Naive thymus-derived CD4-positive, alpha-beta T cell (primary cell): ENCODE data around the gene CDKAL1. TPM values are rescaled to one million over a fixed set of nuclear protein-coding genes. Genes with fewer than 3 reads are reported as not detected.
"Not testable (repeated sequence)": the region's sequence is repeated elsewhere in the genome, so short reads cannot be mapped to it uniquely, and the experiment has no call there.

ENCODE experiments used
- ATAC-seq: fragments of 150-1000 bp; cut with Tn5 transposase; 2 replicates; pipeline ENCODE4 v1.10.0; 2021; ENCODE audit warnings: mild to moderate bottlenecking, moderate library complexity
- CTCF ChIA-PET: fragments of 350-600 bp; sonication (Branson Sonifier 250); formaldehyde crosslinking; loops from one replicate; lab custom pipeline; 2021; ENCODE audit warnings: antibody characterized with exemption; lab: Charles Lee
- POLR2A ChIA-PET: fragments of 350-600 bp; sonication (Branson Sonifier 250); formaldehyde crosslinking; loops from one replicate; lab custom pipeline; 2021; ENCODE audit warnings: antibody characterized with exemption, inconsistent platforms; lab: Charles Lee
- DNase-seq, 9 donors: peaks; one replicate each; pipeline versions ENCODE4 v3.0.0 to v3.0.0-alpha.2; 2020 to 2022; ENCODE audit warnings: mixed read lengths in 1 of 9
- H3K27ac ChIP-seq: one replicate; pipeline ENCODE4 v1.7.0; 2013; ENCODE audit warnings: mild to moderate bottlenecking, low read depth, low read length, moderate library complexity
- H3K27me3 ChIP-seq, 2 donors: one replicate each; pipeline ENCODE4 v1.7.0; 2013; ENCODE audit warnings: low read length in 2 of 2, mild to moderate bottlenecking in 2 of 2, moderate library complexity in 2 of 2; ENCODE audit not compliant: control insufficient read depth in 2 of 2, insufficient read depth in 2 of 2
- H3K36me3 ChIP-seq, 3 experiments: 1 replicate in 2 of 3; 2 replicates in 1 of 3; pipeline ENCODE4 v1.7.0; 2013; ENCODE audit warnings: low read length in 3 of 3, mild to moderate bottlenecking in 3 of 3, moderate library complexity in 1 of 3; ENCODE audit not compliant: insufficient read depth in 3 of 3, control insufficient read depth in 2 of 3
- H3K4me1 ChIP-seq, 2 donors: one replicate each; pipeline ENCODE4 v1.7.0; 2013; ENCODE audit warnings: low read length in 2 of 2, mild to moderate bottlenecking in 2 of 2, moderate library complexity in 1 of 2; ENCODE audit not compliant: control insufficient read depth in 2 of 2, insufficient read depth in 2 of 2
- H3K4me3 ChIP-seq: 2 replicates; pipeline ENCODE4 v1.7.0; 2013; ENCODE audit warnings: mild to moderate bottlenecking, low read length
- H3K9me3 ChIP-seq, 3 experiments: 1 replicate in 2 of 3; 2 replicates in 1 of 3; pipeline ENCODE4 v1.7.0; 2013; ENCODE audit warnings: low read length in 3 of 3; ENCODE audit not compliant: control insufficient read depth in 2 of 3
- H3K27ac Mint-ChIP-seq, 9 donors: one replicate each; pipeline ENCODE4 v1.8.0; 2020 to 2022; ENCODE audit warnings: mixed read lengths in 9 of 9, mild to moderate bottlenecking in 8 of 9, moderate library complexity in 5 of 9, inconsistent platforms in 2 of 9
- H3K27me3 Mint-ChIP-seq, 5 donors: one replicate each; pipeline ENCODE4 v1.8.0; 2021 to 2022; ENCODE audit warnings: mixed read lengths in 5 of 5, mild to moderate bottlenecking in 1 of 5
- H3K36me3 Mint-ChIP-seq, 5 donors: one replicate each; pipeline ENCODE4 v1.8.0; 2020 to 2022; ENCODE audit warnings: mixed read lengths in 5 of 5, mild to moderate bottlenecking in 3 of 5, inconsistent platforms in 1 of 5
- H3K4me1 Mint-ChIP-seq, 7 donors: one replicate each; pipeline ENCODE4 v1.8.0; 2020 to 2022; ENCODE audit warnings: mixed read lengths in 7 of 7, mild to moderate bottlenecking in 3 of 7, inconsistent platforms in 1 of 7
- H3K4me3 Mint-ChIP-seq, 10 donors: one replicate each; pipeline ENCODE4 v1.8.0; 2020 to 2022; ENCODE audit warnings: mild to moderate bottlenecking in 10 of 10, mixed read lengths in 10 of 10, moderate library complexity in 6 of 10, inconsistent platforms in 2 of 10
- H3K9me3 Mint-ChIP-seq, 11 donors: one replicate each; pipeline ENCODE4 v1.8.0; 2020 to 2022; ENCODE audit warnings: mixed read lengths in 11 of 11, mild to moderate bottlenecking in 4 of 11, inconsistent platforms in 1 of 11, moderate library complexity in 1 of 11
- intact Hi-C, 2 donors: fragments of 100-400 bp; cut with micrococcal nuclease; formaldehyde crosslinking; loops; one replicate each; pipeline ENCODE4 v1.15.1; 2023
- polyA plus RNA-seq, 2 donors: library from polyadenylated mRNA; unstranded; fragments of 300-500 nt; fragmentation: Illumina TruSeq; gene quantifications; one replicate each; pipeline ENCODE4 v1.2.3, GENCODE V29; 2021
- total RNA-seq, 6 experiments: library from RNA in 5 of 6; stranded (reverse) in 5 of 6; gene quantifications; 1 replicate in 5 of 6; 2 replicates in 1 of 6; pipeline ENCODE4 v1.2.3 and lab custom pipeline; 2021 to 2026

The CDKAL1 gene
- total and polyA plus RNA-seq, 7 experiments from 2014 or later, result 23.6 to 35.8 (median 29.8) TPM

GRCh38 chr6:20826378-20826777 is 292.1 kb downstream of the CDKAL1 start:
- H3K27me3 Mint-ChIP-seq, result no peaks in the 10 kb centered on the region
- ChIA-PET POLR2A (no interaction called here), CTCF (no interaction called here)

GRCh38 chr6:20827798-20828197 is 293.5 kb downstream of the CDKAL1 start:
- DNase-seq, result no peak
- Mint-ChIP-seq H3K4me1 (peaks cover 0 to 24% (median 14%) of the 10 kb centered on the region in 7 donors), H3K4me3 (no peak overlapping the region), H3K36me3 (peaks cover 4 to 50% (median 18%) of the 10 kb centered on the region in 5 donors), H3K27me3 (no peaks in the 10 kb centered on the region), H3K9me3 (peaks cover 0 to 4% (median 0%) of the 10 kb centered on the region in 11 donors), H3K27ac (no peak overlapping the region)
- POLR2A ChIA-PET, result no interaction called here
- intact Hi-C loops, result no loop called here
- CTCF ChIA-PET, result no interaction called here
- H3K36me3 ChIP-seq, result no peaks in the 10 kb centered on the region
- no peaks in the 10 kb centered on the region for H3K4me1 ChIP-seq
- no peaks in the 10 kb centered on the region for H3K9me3 ChIP-seq
- no peaks in the 10 kb centered on the region for H3K27me3 ChIP-seq
- no peak overlapping the region for H3K27ac ChIP-seq
- no peak for ATAC-seq
- no peak overlapping the region for H3K4me3 ChIP-seq

More at GRCh38 chr6:20826378-20826777, 292.1 kb downstream of the CDKAL1 start:
- Histone ChIP-seq H3K4me3 (no peak overlapping the region), H3K36me3 (no peaks in the 10 kb centered on the region), H3K27me3 (no peaks in the 10 kb centered on the region), H3K27ac (no peak overlapping the region), H3K9me3 (no peaks in the 10 kb centered on the region), H3K4me1 (no peaks in the 10 kb centered on the region)
- DNase-seq (no peak), ATAC-seq (no peak)
- intact Hi-C loops, result no loop called here
- no peak overlapping the region for H3K4me3 Mint-ChIP-seq
- H3K9me3 Mint-ChIP-seq, result peaks cover 0 to 6% (median 1%) of the 10 kb centered on the region in 11 donors
- no peak overlapping the region for H3K27ac Mint-ChIP-seq
- H3K4me1 Mint-ChIP-seq, result peaks cover 0 to 14% (median 9%) of the 10 kb centered on the region in 7 donors
- peaks cover 9 to 58% (median 26%) of the 10 kb centered on the region in 5 donors for H3K36me3 Mint-ChIP-seq

- CTCF ChIA-PET, result interaction anchor here (0.7 kb wide), 1 partner anchor 38 kb away, joined by 6 read pairs; no protein-coding TSS in a partner anchor
- Mint-ChIP-seq H3K36me3 (peaks cover 0 to 38% (median 13%) of the 10 kb centered on the region in 5 donors), H3K27me3 (no peaks in the 10 kb centered on the region), H3K4me3 (no peak overlapping the region), H3K9me3 (peaks cover 0 to 2% (median 0%) of the 10 kb centered on the region in 11 donors), H3K27ac (no peak overlapping the region), H3K4me1 (peaks cover 10 to 47% (median 34%) of the 10 kb centered on the region in 7 donors)
- H3K36me3 ChIP-seq, result no peaks in the 10 kb centered on the region
- H3K27ac ChIP-seq, result no peak overlapping the region
- DNase-seq (no peak), ATAC-seq (no peak)
- H3K9me3 ChIP-seq, result no peaks in the 10 kb centered on the region
- POLR2A ChIA-PET, result no interaction called here
- no peaks in the 10 kb centered on the region for H3K27me3 ChIP-seq
- intact Hi-C loops, result no loop called here
- no peak overlapping the region for H3K4me3 ChIP-seq
- H3K4me1 ChIP-seq, result peaks cover 0 to 4% of the 10 kb centered on the region in 2 donors
These were observed 296.3 kb downstream of the CDKAL1 start for GRCh38 chr6:20830576-20830975.

- DNase-seq, H3K27me3 ChIP-seq, H3K27ac ChIP-seq, POLR2A ChIA-PET, H3K27ac Mint-ChIP-seq, H3K4me1 ChIP-seq, H3K4me3 Mint-ChIP-seq, H3K36me3 ChIP-seq, H3K4me3 ChIP-seq, H3K27me3 Mint-ChIP-seq, H3K9me3 ChIP-seq, H3K9me3 Mint-ChIP-seq, ATAC-seq, intact Hi-C loops, CTCF ChIA-PET: not testable (repeated sequence)
- H3K36me3 Mint-ChIP-seq, result peaks cover 0 to 44% (median 17%) of the 10 kb centered on the region in 5 donors
- H3K4me1 Mint-ChIP-seq, result peaks cover 10 to 54% (median 40%) of the 10 kb centered on the region in 7 donors
These were observed 297.0 kb downstream of the CDKAL1 start for GRCh38 chr6:20831251-20831650.

GRCh38 chr6:20833881-20834515 is 299.7 kb downstream of the CDKAL1 start:
- H3K27me3 ChIP-seq, result no peaks in the 10 kb centered on the region
- ChIA-PET POLR2A (no interaction called here), CTCF (no interaction called here)
- H3K27ac ChIP-seq, result no peak overlapping the region
- Mint-ChIP-seq H3K36me3 (peaks cover 0 to 42% (median 16%) of the 10 kb centered on the region in 5 donors), H3K4me1 (peaks cover 16 to 67% (median 53%) of the 10 kb centered on the region in 7 donors), H3K27me3 (no peaks in the 10 kb centered on the region), H3K9me3 (peaks cover 0 to 2% (median 0%) of the 10 kb centered on the region in 11 donors), H3K4me3 (peak overlapping the region in 1 of 10 donors; percentile 8), H3K27ac (no peak overlapping the region)
- ATAC-seq (no peak), DNase-seq (peak in 2 of 9 donors; percentile 4 to 5)
- no peaks in the 10 kb centered on the region for H3K36me3 ChIP-seq
- no peaks in the 10 kb centered on the region for H3K9me3 ChIP-seq
- intact Hi-C loops, result no loop called here
- H3K4me1 ChIP-seq, result peaks cover 0 to 10% of the 10 kb centered on the region in 2 donors
- no peak overlapping the region for H3K4me3 ChIP-seq

- Mint-ChIP-seq H3K27ac (peak overlapping the region in 3 of 9 donors; percentile 3 to 83 (median 51)), H3K27me3 (no peaks in the 10 kb centered on the region), H3K4me3 (no peak overlapping the region), H3K9me3 (peaks cover 0 to 5% (median 0%) of the 10 kb centered on the region in 11 donors), H3K36me3 (peaks cover 0 to 47% (median 23%) of the 10 kb centered on the region in 5 donors), H3K4me1 (peaks cover 26 to 79% (median 65%) of the 10 kb centered on the region in 7 donors)
- H3K36me3 ChIP-seq, result no peaks in the 10 kb centered on the region
- POLR2A ChIA-PET, result no interaction called here
- H3K27me3 ChIP-seq, result no peaks in the 10 kb centered on the region
- CTCF ChIA-PET, result no interaction called here
- no peak for ATAC-seq
- DNase-seq, result no peak
- intact Hi-C loops, result no loop called here
- H3K27ac ChIP-seq, result no peak overlapping the region
- H3K9me3 ChIP-seq, result no peaks in the 10 kb centered on the region
- peaks cover 0 to 10% of the 10 kb centered on the region in 2 donors for H3K4me1 ChIP-seq
- no peak overlapping the region for H3K4me3 ChIP-seq
These were observed 301.2 kb downstream of the CDKAL1 start for GRCh38 chr6:20835315-20836010.
